Activated naive CD4-positive, alpha-beta T cell treated with Interleukin-2 at 50 U/mL for 16 hours (primary cell): ENCODE results near the gene FGD3.
"Not testable (repeated sequence)": the region's sequence is repeated elsewhere in the genome, so short reads cannot be mapped to it uniquely, and the experiment has no call there.

Experiments
- DNase-seq: peaks from one replicate; pipeline ENCODE4 v3.0.0-alpha.2; 2020

The FGD3 gene

GRCh38 chr9:93010704-93011103 is 63.4 kb downstream of the FGD3 start:
- DNase-seq, result no peak

- peak; percentile 1 for DNase-seq
These were observed 63.8 kb downstream of the FGD3 start for GRCh38 chr9:93011114-93011513.

- peak; percentile 1 for DNase-seq
These were observed 65.9 kb downstream of the FGD3 start for GRCh38 chr9:93012963-93013855.

DNA sequence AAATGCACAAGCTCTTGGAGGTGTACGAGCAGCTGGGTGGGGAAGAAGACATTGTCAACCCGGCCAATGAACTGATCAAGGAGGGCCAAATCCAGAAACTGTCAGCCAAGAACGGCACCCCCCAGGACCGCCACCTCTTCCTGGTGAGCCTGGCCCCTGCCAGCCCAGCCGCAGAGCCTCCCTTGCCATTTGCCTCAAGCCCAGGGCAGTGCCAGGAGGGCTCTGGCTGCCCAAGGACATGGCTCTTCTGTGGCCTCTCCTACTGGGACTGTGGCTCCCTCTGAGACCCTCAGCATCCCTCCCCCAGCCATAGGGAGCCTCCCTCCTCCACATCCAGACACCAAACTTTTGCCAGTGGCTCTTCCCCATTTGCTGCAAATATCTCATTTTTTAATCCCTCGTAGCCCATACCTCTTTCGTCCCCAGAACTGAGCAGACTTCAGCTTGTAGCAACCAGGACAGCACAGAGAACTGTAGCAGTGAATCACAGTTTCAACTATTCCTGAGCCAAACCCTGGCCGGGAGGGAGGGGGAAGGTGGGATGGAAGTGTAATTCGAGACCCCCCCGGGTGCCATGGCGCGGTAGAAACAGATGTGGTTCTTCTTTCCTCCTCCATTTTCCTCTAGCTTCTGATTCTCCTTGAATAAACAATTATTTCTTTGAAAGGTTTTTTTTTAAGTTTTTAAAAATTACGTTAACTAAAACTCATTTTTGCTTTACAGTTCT is 66.7 kb downstream of the FGD3 start:
- no peak for DNase-seq

- DNase-seq, result not testable (repeated sequence)
These were observed 67.9 kb downstream of the FGD3 start for GRCh38 chr9:93015190-93015589.

DNA sequence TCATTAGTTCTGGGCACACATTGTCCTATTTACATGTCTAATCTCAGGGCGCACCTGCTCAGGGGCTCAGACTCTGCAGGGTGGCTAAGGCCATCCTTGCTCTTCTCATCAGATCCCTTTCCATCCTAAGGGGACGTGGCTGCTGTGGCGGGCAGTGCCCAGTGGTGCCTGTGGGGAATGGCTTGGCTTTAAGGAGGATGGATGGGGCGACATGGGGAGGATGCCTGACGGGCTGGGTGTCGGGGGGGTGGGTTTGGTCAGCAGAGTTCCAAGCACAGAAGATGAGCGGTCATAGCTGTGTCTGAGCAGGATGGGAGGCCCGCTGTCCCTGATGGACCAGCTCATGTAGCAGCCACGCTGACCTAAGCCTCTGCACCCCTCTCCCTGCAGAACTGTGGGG is 70.3 kb downstream of the FGD3 start:
- DNase-seq, result peak; percentile 1

DNA sequence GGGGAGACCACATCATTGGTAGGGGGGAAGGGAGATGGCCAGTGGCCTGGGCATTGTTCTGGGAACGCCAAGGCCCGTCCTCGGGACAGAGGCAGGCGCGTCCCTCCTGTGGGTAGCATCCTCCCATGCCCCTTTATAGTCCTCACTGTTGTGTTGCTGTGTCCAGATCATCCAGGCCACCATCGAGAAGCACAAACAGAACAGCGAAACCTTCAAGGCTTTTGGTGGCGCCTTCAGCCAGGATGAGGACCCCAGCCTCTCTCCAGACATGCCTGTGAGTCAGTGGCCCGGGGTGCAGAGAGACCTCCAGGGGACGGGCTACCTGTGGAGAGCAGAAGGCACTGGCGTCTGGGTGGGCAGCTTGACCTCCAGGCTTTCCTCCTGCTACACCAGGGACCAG is 72.8 kb downstream of the FGD3 start:
- no peak for DNase-seq

DNA sequence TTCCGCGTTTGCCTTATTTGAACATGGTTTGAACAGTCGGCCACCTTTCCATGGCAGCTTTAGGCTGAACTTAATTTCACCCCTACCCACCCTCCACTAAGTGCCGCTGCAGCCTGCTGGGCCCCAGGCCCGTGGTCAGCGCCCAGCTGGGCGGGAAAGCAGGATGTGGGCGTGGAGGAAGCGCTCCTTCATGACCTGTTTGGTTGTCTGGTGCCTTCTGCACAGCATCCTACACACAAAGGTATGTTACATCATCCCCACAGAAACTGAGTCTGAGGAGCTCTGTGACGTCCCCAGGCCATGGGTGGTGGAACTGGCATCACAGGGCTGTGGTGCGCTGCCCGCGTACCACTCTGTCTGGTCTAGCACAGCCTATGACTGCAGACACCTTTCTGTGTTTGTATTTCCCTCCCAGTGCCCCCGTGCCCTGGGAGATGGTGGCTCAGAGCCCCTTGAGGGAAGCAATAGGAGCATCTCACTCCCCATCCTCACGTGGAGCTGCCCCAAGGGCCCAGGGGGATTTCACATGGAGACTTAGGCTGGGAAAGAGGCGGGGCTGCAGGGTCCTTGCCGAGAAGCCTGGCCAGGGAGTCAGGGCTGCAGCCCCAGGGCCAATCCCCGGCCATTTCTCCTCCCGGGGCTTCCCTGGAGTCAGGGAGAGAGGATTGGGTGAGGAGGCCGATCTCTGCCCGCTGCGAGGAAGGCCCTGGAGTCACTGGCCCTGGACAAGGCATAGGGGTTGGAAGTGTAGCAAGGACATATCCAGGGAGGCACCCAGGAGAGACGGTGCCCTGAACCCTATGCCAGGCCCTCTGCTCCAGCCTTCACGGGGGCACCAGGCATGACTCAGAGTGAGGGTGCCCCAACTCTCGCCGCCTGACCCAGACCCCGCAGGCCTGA is 73.7 kb downstream of the FGD3 start:
- peak; percentile 61 for DNase-seq

- DNase-seq, result no peak
These were observed 74.7 kb downstream of the FGD3 start for GRCh38 chr9:93022066-93022465.

DNA sequence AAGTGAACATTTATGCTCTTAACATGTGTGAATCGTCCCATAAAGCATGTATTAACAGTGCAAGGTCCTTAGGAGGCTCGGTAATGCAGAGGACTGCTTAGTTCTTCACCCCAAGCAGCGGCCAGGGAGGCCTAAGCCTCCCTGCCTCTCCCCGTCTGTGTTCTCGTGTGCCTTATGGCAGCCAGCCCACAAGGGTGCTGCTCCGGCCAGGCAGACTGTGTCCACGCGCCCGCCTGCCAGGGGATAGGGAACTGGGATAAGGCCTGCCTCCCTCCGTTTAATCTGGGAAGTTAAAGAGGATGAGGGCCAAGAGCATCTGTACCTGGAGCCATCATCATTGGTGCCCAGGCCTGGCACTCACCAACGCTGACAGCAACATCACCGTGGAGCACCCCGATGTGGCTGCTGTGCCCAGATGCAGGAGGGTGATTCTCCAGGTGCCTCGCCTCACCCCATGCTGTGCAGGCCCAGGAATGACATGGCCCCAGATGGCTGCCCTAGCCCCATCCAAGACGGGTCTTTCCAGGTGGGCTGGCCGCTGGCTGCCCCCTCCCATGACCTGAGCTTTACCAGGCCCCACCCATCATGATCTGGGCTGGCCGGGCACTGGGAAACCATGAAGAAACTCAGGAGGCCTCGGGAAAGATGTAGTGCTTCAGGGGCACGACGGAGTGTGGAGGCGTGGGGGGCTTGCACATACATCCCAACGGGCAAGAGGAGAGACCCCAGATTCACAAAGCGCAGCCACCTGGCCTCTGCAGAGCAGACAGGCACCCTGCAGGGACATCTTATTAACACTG is 75.6 kb downstream of the FGD3 start:
- DNase-seq, result no peak

DNA sequence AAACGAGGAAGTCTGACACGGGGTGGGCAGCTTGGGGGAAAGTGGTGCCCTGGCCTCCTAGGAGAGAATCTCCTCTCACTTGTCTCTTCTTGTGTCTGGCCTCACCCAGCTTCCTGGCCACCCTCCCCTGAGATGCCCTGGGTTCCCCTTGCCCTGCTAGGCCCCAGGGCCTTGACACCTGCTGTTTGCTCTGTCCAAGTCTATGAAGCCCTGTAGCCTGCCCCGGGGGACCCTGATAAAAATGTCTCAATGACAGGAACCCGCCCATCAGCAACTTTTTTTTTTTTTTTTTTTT is 76.1 kb downstream of the FGD3 start:
- no peak for DNase-seq

DNA sequence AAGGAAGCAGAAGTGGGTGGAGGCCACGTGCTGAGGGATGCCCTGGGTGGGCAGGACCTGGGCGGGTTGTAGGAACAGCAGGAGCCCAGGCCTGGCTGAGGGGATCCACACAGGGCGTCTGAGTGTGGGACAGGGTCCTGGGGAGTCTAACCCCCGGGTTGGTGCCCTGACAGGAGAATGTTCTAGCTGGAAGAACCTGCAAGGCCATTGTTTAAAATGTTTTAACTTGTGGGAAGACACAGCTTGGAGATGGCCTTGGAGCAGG is 77.3 kb downstream of the FGD3 start:
- DNase-seq, result no peak

DNA sequence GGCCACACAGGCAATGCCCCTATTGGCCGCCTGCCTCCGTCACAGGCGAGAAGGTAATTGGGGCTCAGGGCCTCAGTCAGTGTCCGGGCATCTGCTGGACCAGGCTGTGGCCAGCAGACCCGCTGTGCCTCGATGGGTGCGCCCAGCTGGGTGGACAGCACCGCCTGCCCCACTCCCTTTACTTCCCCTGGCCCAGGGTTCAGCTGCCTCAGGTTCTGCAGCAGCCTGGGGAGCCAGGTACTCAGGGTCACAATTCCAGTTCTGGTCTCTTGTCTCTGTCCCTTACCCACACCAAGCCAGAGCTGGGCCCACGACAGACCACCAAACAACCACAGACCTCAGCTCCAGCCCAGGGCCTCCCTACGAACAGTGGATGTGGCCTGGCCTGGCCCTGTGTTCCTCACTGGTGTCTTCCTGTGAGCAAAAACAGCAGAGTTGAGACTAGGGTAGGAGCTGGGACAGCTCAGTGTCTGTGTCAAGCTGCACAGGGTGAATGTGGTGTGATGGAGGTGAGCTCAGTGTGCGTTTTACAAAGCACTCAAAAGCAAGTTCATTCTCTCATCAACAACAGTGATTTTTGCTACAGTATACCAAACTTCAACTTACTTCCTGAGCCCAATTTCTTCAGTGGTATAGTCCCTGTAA is 77.8 kb downstream of the FGD3 start:
- no peak for DNase-seq

- no peak for DNase-seq
These were observed 78.4 kb downstream of the FGD3 start for GRCh38 chr9:93025736-93026135.

DNA sequence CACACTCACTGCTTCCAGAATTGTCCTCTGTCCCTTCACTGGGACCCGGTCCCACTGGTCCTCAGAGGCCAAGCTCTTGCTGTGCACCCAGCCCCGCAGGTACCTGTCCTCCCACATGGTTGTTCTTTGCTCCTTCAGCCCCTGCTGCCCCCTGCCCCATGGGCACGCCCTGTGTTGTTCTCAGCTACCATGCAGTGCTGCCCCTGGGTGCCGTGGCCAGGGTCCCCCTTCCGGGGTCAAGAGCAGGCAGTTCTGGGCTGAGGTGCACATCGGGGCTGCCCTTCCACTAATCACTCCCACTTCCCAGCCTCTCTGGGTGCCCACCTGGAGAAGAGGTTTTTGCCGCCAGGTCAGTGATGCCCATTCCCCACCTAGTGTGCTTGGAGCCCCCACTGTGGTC is 79.3 kb downstream of the FGD3 start:
- DNase-seq, result no peak

GRCh38 chr9:93027750-93028149 is 80.4 kb downstream of the FGD3 start:
- no peak for DNase-seq

DNA sequence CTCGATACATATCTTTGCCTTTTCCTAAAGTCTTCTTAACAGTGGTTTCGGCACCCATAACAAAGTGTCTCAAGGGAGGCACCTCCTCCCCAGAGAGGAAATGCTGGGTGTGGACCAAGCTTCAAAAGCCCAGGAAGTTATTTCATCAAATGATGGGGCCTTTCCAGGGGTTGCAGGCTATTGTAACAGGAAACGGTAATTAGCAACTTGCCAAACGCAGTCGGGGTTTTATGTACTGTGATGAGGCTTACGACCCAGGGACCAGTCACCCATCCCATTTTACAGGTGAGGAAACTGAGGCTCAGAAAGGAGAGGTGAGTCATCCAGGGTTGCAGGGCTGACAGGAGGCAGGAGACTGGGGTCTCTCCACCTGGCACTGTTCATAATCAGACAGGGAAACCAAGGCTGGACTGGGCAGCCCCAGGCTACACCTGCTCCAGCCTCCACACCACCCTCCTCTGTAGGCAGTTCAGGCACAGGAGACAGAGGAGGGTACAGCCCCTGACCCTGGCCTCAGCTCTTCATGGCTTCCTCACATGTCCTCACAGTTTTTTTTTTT is 81.2 kb downstream of the FGD3 start:
- DNase-seq, result peak; percentile 47

GRCh38 chr9:93030642-93031628 is 83.6 kb downstream of the FGD3 start:
- no peak for DNase-seq

- DNase-seq, result no peak
These were observed 84.5 kb downstream of the FGD3 start for GRCh38 chr9:93031629-93032430.

DNA sequence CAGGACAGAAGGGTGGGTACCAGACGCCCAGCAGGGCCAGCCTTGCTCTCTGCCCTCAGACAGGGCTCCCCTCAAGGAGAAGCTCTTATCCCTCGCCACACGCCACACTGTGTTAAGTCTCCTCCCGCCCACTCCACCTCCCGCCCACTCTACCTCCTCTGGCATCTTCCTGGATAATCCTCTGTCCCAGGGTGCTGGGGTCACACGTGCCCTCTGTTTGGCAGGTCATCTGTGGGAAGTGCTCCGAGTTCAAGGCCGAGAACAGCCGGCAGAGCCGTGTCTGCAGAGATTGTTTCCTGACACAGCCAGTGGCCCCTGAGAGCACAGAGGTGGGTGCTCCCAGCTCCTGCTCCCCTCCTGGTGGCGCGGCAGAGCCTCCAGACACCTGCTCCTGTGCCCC is 85.2 kb downstream of the FGD3 start:
- no peak for DNase-seq
